NCI-H460 (cell line): ENCODE data around the gene DPRX. TPM values are rescaled to one million over a fixed set of nuclear protein-coding genes. Genes with fewer than 3 reads are reported as not detected.

Experiments used
- DNase-seq: peaks from one replicate; pipeline ENCODE4 v3.0.0-alpha.2; 2016; ENCODE audit warnings: low read depth; ENCODE audit errors: extremely low read depth
- polyA plus RNA-seq: library from polyadenylated mRNA; depleted of rRNA; stranded (reverse); fragments of >200 nt; gene quantifications from 2 replicates; pipeline ENCODE4 v1.2.3, GENCODE V29; 2014; cell fraction: nucleus; rRNA removed
- total RNA-seq: library from RNA; depleted of rRNA; stranded (reverse); fragments of >200 nt; shearing (Covaris generic); gene quantifications from 2 replicates; pipeline ENCODE4 v1.2.3, GENCODE V29; 2014; rRNA removed

DPRX gene
- not detected in 2 replicates for total RNA-seq
- not detected in 2 replicates for polyA plus RNA-seq

DNA sequence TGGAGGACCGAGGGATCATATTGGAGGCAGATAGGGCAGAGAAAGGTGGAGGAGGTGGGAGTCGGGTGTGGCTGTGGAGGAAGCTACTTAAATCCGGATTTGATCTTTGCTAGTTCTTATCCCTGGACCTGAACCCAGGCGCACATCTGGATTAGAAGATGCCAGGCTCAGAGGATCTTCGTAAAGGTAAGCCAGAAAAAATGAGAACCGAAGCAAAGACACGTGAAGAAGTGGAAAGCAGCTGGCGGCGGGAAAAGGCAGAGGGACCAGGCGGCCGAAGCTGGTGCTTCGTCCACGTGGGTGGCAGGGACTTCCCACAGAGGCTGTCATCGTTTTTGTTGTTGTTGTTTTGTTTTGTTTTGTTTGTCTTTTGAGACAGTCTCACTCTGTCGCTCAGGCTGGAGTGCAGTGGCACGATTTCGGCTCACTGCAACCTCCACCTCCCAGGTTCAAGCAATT is at the start of gene DPRX:
Gene DPRX (plus strand): TSS at position 51 of the 459 bp plus-strand sequence. CDS start 108 bp downstream, at position 159.
- DNase-seq = no peak

GRCh38 chr19:53583181-53583580 is 48.6 kb upstream of the DPRX start:
- no peak for DNase-seq

GRCh38 chr19:53586277-53586691 is 45.5 kb upstream of the DPRX start:
- no peak for DNase-seq

- no peak for DNase-seq
Observed at GRCh38 chr19:53594811-53595509, 36.8 kb upstream of the DPRX start.

- DNase-seq = no peak
Observed at GRCh38 chr19:53595510-53595867, 36.3 kb upstream of the DPRX start.

GRCh38 chr19:53596056-53596455 is 35.7 kb upstream of the DPRX start:
- DNase-seq = no peak

DNA sequence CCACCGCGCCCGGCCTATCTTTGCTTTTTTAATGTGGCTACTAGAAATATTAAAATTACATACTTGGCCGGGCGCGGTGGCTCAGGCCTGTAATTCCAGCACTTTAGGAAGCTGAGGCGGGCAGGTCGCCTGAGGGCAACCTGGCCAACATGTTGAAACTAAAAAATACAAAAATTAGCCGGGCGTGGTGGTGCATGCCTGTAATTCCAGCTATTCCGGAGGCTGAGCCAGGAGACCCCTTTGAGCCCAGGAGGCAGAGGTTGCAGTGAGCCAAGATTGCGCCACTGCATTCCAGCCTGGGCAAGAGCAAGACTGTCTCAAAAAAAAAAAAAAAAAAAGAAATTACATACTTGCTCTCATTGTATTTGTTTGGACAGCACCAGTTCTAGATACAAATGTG is 34.8 kb upstream of the DPRX start:
- DNase-seq = no peak

- no peak for DNase-seq
Observed at GRCh38 chr19:53598361-53598760, 33.4 kb upstream of the DPRX start.

DNA sequence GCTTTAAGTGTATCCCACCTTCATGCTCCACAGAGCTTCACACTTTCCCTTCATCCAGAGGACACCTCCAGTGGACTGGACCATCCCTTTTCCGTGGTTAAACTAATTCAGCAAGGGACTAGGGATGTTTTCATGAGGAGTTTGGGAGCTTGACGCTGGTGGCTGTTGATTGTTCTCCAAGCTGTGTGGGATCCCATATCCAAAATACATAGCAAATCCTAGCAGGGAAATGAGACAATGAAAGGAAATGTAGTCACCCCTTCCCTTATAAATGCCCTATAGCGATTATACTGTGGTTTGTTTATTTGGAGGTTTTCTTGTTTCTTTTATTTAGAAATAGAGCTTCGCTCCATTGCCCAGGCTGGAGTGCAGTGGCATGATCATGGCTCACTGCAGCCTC is 31.6 kb upstream of the DPRX start:
- no peak for DNase-seq

GRCh38 chr19:53606031-53606430 is 25.8 kb upstream of the DPRX start:
- no peak for DNase-seq

DNA sequence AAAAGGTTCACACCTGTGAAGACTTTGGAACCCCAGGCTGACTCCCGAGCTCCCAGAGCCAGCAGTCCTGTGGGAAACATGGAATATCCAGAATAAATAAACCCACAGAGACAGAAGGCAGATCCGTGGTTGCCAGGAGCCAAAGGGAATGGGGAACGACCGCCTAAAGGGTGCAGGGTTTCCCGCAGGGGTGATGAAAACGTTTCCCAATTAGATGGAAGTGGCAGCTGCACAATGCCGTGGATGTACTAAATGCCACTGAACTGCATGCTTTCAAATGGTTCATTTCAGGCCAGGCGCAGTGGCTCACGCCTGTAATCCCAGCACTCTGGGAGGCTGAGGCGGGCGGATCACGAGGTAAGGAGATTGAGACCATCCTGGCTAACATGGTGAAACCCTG is 23.4 kb upstream of the DPRX start:
- DNase-seq = no peak

- DNase-seq = no peak
Observed at GRCh38 chr19:53612762-53613526, 18.9 kb upstream of the DPRX start.

DNA sequence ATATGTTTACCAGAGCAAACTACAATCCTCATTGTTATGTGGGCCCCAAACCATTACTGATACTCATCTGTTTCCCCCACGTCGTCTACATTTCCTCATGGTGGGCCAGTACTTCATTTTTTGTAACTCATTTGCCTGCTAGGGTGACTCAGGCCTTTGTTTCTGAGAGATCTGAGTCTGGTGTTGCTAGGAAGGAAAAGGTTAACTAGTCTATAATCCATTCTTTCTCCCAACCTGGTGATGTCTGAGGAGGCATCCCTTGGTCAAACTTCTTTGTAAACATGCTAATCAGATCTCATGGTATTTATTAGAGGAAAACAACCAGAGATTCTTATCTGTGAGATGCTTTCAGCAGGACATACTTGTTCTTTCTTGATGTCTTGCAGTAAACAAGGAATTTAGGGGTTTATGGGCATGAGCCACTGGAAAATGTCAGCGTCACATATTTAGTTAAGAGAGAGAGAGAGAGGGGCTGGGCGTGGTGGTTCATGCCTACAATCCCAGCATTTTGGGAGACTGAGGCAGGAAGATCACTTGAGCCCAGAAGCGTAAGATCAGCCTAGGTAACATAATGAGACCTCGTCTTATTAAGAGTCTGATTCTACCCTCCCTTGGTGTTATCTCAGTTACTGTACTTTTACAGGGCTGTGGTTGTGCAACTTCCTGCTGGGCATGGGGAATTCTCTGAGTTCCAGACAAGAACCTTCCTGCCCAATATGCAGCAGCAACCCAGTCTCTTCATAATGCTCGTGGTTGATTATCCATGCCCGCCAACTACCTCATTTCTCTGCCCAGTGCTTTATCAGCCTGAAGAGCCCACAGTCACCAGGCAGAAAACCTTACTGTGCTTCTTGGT is 9.7 kb upstream of the DPRX start:
- DNase-seq = no peak

DNA sequence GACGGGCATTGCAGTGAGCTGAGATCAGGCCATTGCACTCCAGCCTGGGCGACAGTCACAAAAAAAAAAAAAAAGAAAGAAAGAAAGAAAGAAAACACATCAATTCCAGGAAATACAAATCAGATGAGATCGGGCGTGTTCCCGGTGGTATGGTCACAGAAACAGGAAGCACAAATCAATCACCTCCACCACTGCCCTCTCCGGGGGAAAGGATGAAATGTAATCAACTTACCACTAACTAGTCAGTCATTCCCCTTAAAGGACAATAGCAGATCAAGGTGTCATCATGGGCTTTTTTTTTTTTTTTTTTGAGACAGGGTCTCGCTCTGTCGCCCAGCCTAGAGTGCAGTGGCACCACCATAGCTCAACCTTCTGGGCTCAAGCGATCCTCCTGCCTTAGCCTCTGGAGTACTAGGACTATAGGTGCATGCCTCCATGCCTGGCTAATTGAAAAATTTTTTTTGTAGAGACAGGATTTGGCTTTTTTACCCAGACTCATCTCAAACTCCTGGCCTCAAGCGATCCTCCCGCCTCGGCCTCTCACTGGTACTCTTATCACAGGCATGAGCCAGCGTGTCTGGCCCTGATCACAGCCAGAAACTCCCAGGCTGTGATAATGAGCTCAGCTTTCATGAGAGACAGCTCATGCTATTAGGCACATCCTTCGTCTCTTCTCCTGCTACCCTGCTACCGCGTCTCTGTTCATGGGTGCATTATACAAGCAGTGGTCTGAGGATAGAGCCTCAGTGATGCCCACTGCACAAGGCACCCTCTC is 6.8 kb upstream of the DPRX start:
- DNase-seq = no peak

DNA sequence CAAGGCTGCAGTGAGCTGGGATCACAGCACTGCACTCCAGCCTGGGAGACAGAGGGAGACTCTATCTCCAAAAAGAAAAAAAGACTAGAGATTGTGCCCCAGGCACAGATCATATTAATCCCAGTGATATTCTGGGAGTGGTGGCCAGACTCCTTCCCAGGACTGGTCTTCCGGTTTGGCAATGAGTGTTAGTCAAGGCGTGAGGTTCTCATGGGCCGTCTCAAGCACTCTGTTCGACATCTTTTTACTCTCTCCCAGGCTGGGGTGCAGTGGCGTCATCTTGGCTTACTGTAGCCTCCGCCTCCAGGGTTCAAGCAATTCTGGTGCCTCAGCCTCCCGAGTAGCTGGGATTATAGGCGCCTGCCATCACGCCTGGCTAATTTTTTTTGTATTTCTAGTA is 5.3 kb upstream of the DPRX start:
- DNase-seq = no peak

DNA sequence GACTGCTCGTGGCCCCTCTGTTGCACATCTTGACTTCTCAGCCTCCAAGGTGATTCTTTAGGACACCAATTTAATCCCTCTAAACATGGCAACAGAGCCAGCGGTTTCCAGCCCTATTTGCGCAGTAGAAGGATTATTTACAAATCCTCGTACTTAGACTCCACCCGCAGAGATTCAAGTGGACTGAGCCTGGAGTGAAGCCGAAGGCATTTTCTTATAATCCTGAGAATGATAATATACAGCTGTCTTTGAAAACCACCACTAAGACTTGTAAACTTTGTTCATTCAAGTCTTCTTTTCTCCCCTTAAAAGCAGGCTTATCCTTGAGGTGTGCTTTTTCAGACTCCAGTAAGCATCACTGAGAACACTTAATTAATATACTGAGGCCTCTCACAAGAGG is 4.8 kb upstream of the DPRX start:
- DNase-seq = no peak

DNA sequence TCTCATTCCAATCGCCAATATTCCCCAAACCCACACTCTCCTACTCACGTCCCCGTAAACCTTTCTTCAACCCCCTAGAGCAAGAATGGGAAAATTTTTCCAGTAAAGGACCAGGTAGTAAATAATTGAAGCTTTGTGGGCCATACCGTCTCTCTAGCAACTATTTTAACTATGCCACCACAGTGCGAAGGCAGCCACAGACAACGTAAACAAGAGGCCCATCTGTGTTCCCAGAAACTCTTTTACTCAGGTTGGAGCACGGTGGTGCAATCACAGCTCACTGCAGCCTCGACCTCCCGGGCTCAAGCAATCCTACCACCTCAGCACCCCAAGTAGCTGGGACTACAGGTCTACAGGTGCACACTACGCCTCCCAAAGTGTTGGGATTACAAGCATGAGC is 3.0 kb downstream of the DPRX start:
- no peak for DNase-seq

GRCh38 chr19:53639471-53639870 is 7.7 kb downstream of the DPRX start:
- no peak for DNase-seq

- DNase-seq = no peak
Observed at GRCh38 chr19:53642381-53643099, 10.7 kb downstream of the DPRX start.
